Caco-2 (cell line): ENCODE measurements around the gene PRR29. TPM values are rescaled to one million over a fixed set of nuclear protein-coding genes. Genes with fewer than 3 reads are reported as not detected.
"Not testable (repeated sequence)": the region's sequence is repeated elsewhere in the genome, so short reads cannot be mapped to it uniquely, and the experiment has no call there.

Experiments used
- BruUV-seq: library from RNA; stranded (reverse); fragments of 400-500 nt; replicated peaks from 2 replicates; lab custom pipeline; 2021; lab: Mats Ljungman, UMichigan
- CTCF ChIA-PET: fragments of 300-600 bp; sonication (Branson Sonifier 250); formaldehyde crosslinking; loops from one replicate; lab custom pipeline; 2022; ENCODE audit warnings: antibody characterized with exemption; lab: Charles Lee
- POLR2A ChIA-PET: fragments of 300-600 bp; sonication (Branson Sonifier 250); formaldehyde crosslinking; loops from one replicate; lab custom pipeline; 2022; ENCODE audit warnings: antibody characterized with exemption; lab: Charles Lee
- DNase-seq, 2 experiments: peaks; one replicate each; pipeline versions ENCODE4 v3.0.0 to v3.0.0-alpha.2; 2020 to 2022
- H3K27me3 ChIP-seq: replicated peaks from 2 replicates; pipeline ENCODE4 v1.6.0; 2011; ENCODE audit warnings: low read length; ENCODE audit not compliant: control insufficient read depth, insufficient read depth
- H3K36me3 ChIP-seq: 2 replicates; pipeline ENCODE4 v1.5.1; 2011; ENCODE audit warnings: low read length; ENCODE audit not compliant: control insufficient read depth, insufficient read depth
- H3K4me1 ChIP-seq: fragments of 250-450 bp; sonication (Bioruptor Pico); 2 replicates; pipeline ENCODE4 v1.5.1; 2020; ENCODE audit warnings: mild to moderate bottlenecking
- H3K4me3 ChIP-seq: 2 replicates; pipeline ENCODE4 v1.5.1; 2011; ENCODE audit warnings: low read depth, mild to moderate bottlenecking, control low read depth, low read length
- H3K9me3 ChIP-seq: fragments of 250-450 bp; sonication (Bioruptor Pico); 2 replicates; pipeline ENCODE4 v1.5.1; 2020; ENCODE audit warnings: mild to moderate bottlenecking, moderate library complexity
- H3K27ac Mint-ChIP-seq: one replicate; pipeline ENCODE4 v1.8.0; 2022; ENCODE audit warnings: mixed read lengths; ENCODE audit not compliant: unreplicated experiment
- H3K27me3 Mint-ChIP-seq: one replicate; pipeline ENCODE4 v1.8.0; 2022; ENCODE audit warnings: mixed read lengths; ENCODE audit not compliant: insufficient read depth, unreplicated experiment
- H3K36me3 Mint-ChIP-seq: one replicate; pipeline ENCODE4 v1.8.0; 2022; ENCODE audit warnings: mild to moderate bottlenecking, mixed read lengths; ENCODE audit not compliant: insufficient read depth, unreplicated experiment
- H3K4me1 Mint-ChIP-seq: one replicate; pipeline ENCODE4 v1.8.0; 2022; ENCODE audit warnings: low read depth, mixed read lengths; ENCODE audit not compliant: unreplicated experiment
- H3K4me3 Mint-ChIP-seq: one replicate; pipeline ENCODE4 v1.8.0; 2022; ENCODE audit warnings: mild to moderate bottlenecking, moderate library complexity, mixed read lengths; ENCODE audit not compliant: unreplicated experiment
- H3K9me3 Mint-ChIP-seq: one replicate; pipeline ENCODE4 v1.8.0; 2022; ENCODE audit warnings: mixed read lengths; ENCODE audit not compliant: unreplicated experiment
- CTCF ChIP-seq, 2 experiments: fragments of 200-600 bp in 1 of 2; IDR thresholded peaks; 1 replicate in 1 of 2; 2 replicates in 1 of 2; pipeline versions ENCODE4 v1.5.1 to v1.8.0; 2011 to 2022; ENCODE audit warnings: antibody characterized with exemption in 1 of 2, control low read depth in 1 of 2, inconsistent platforms in 1 of 2, low read depth in 1 of 2, low read length in 1 of 2, mild to moderate bottlenecking in 1 of 2, moderate library complexity in 1 of 2; ENCODE audit not compliant: insufficient read depth in 1 of 2, severe bottlenecking in 1 of 2, unreplicated experiment in 1 of 2
- intact Hi-C: fragments of 100-400 bp; cut with micrococcal nuclease; formaldehyde crosslinking; loops from one replicate; pipeline ENCODE4 v1.10.0; 2022; ENCODE audit not compliant: unreplicated experiment
- total RNA-seq: library from RNA; stranded (reverse); gene quantifications from 2 replicates; pipeline ENCODE4 v1.2.3, GENCODE V29; 2022

The PRR29 gene
- total RNA-seq, 1 experiment from 2014 or later = not detected

- Histone ChIP-seq H3K9me3 (0 out of 2 replicates have a peak, but pooled peaks cover 2% of the 10 kb centered on the region), H3K36me3 (no peaks in the 10 kb centered on the region), H3K4me3 (no peak overlapping the region), H3K4me1 (no peaks in the 10 kb centered on the region), H3K27me3 (no peaks in the 10 kb centered on the region)
- Mint-ChIP-seq H3K9me3 (no peaks in the 10 kb centered on the region), H3K27me3 (peaks cover 22% of the 10 kb centered on the region), H3K36me3 (no peaks in the 10 kb centered on the region), H3K4me3 (no peak overlapping the region), H3K27ac (no peak overlapping the region), H3K4me1 (no peaks in the 10 kb centered on the region)
- TF ChIP-seq CTCF (IDR thresholded peaks at IDR 0.05; ENCODE audit: insufficient read depth in 1 of 2, low read depth in 1 of 2, low read length in 1 of 2, severe bottlenecking in 1 of 2, unreplicated experiment in 1 of 2) = no peak
- no peak for DNase-seq
- intact Hi-C loops = no loop called here
- BruUV-seq = no TSS peak
- ChIA-PET CTCF (no interaction called here), POLR2A (no interaction called here)
These were observed 21.4 kb upstream of the PRR29 start for GRCh38 chr17:63976702-63977101.

- H3K4me3 ChIP-seq = no peak overlapping the region
- H3K36me3 Mint-ChIP-seq = no peaks in the 10 kb centered on the region
- no peaks in the 10 kb centered on the region for H3K9me3 Mint-ChIP-seq
- ChIA-PET POLR2A (no interaction called here), CTCF (interaction anchor here (0.6 kb wide), 1 partner anchor 16 kb away, joined by 3 read pairs; no protein-coding TSS in a partner anchor)
- peaks cover 18% of the 10 kb centered on the region for H3K27me3 Mint-ChIP-seq
- intact Hi-C loops = no loop called here
- H3K4me1 Mint-ChIP-seq = no peaks in the 10 kb centered on the region
- no peaks in the 10 kb centered on the region for H3K27me3 ChIP-seq
- H3K36me3 ChIP-seq = no peaks in the 10 kb centered on the region
- H3K27ac Mint-ChIP-seq = no peak overlapping the region
- no peak overlapping the region for H3K4me3 Mint-ChIP-seq
- TF ChIP-seq CTCF (IDR thresholded peaks at IDR 0.05; ENCODE audit: insufficient read depth in 1 of 2, low read depth in 1 of 2, low read length in 1 of 2, severe bottlenecking in 1 of 2, unreplicated experiment in 1 of 2) = no peak
- BruUV-seq = no TSS peak
- no peaks in the 10 kb centered on the region for H3K4me1 ChIP-seq
- DNase-seq = no peak
- peaks cover 7% of the 10 kb centered on the region; the same call in 1 of the 2 replicates for H3K9me3 ChIP-seq
These were observed 19.6 kb upstream of the PRR29 start for GRCh38 chr17:63978272-63979200.

- H3K27me3 ChIP-seq, H3K36me3 ChIP-seq, H3K4me3 ChIP-seq, H3K9me3 Mint-ChIP-seq, H3K4me1 ChIP-seq, H3K4me1 Mint-ChIP-seq, H3K27me3 Mint-ChIP-seq, H3K9me3 ChIP-seq, H3K36me3 Mint-ChIP-seq, DNase-seq, BruUV-seq, intact Hi-C loops, H3K4me3 Mint-ChIP-seq, H3K27ac Mint-ChIP-seq: not testable (repeated sequence)
- ChIA-PET POLR2A (interaction anchor here (0.5 kb wide), 1 partner anchor 1067 kb away, joined by 3 read pairs; no protein-coding TSS in a partner anchor), CTCF (interaction anchor here (0.8 kb wide), 1 partner anchor 12 kb away, joined by 3 read pairs; no protein-coding TSS in a partner anchor)
These were observed 15.5 kb upstream of the PRR29 start for GRCh38 chr17:63982641-63983040.
